SK-N-SH (cell line): ENCODE measurements around the gene SLAIN2. TPM values are rescaled to one million over a fixed set of nuclear protein-coding genes. Genes with fewer than 3 reads are reported as not detected.

Source experiments
- CTCF ChIA-PET: fragments of 300-600, 350-600 bp; formaldehyde crosslinking; extraction: SDS; loops from one replicate; lab custom pipeline; 2021; lab: Yijun Ruan, JAX
- POLR2A ChIA-PET: fragments of 350-600 bp; sonication (Branson Sonifier 250); formaldehyde crosslinking; extraction: SDS; loops from one replicate; lab custom pipeline; 2020; ENCODE audit warnings: antibody characterized with exemption, inconsistent platforms; lab: Yijun Ruan, JAX
- DNase-seq: peaks from one replicate; pipeline ENCODE4 v3.0.0; 2012
- H2AFZ ChIP-seq: fragments of 200-600 bp; sonication (generic); 2 replicates; pipeline ENCODE4 v1.8.1; 2016; ENCODE audit warnings: antibody characterized with exemption, mild to moderate bottlenecking, low read depth
- H3F3A ChIP-seq: fragments of 200-600 bp; sonication (generic); replicated peaks from 2 replicates; pipeline ENCODE3; 2016; ENCODE audit warnings: antibody characterized with exemption, mild to moderate bottlenecking; ENCODE audit not compliant: insufficient read depth
- H3K27ac ChIP-seq, 2 experiments: fragments of 200-500 bp in 1 of 2; fragments of 200-600 bp in 1 of 2; sonication (Bioruptor generic) in 1 of 2; sonication (generic), shearing (Covaris generic) in 1 of 2; 2 replicates each; pipeline versions ENCODE4 v1.5.1 to v1.6.1; 2014 to 2016; ENCODE audit warnings: low read depth in 2 of 2, inconsistent platforms in 1 of 2, low read length in 1 of 2, mild to moderate bottlenecking in 1 of 2, mixed read lengths in 1 of 2
- H3K27me3 ChIP-seq: fragments of 200-600 bp; sonication (generic), shearing (Covaris generic); 2 replicates; pipeline ENCODE4 v1.6.1; 2016; ENCODE audit warnings: mixed run types; ENCODE audit not compliant: insufficient read depth
- H3K36me3 ChIP-seq, 2 experiments: fragments of 200-500 bp in 1 of 2; fragments of 200-600 bp in 1 of 2; sonication (Bioruptor generic) in 1 of 2; sonication (generic) in 1 of 2; replicated peaks in 1 of 2; 2 replicates each; pipeline versions ENCODE3 to v1.5.1; 2014 to 2016; ENCODE audit warnings: low read length in 1 of 2, mild to moderate bottlenecking in 1 of 2; ENCODE audit not compliant: insufficient read depth in 2 of 2, control insufficient read depth in 1 of 2
- H3K4me1 ChIP-seq, 2 experiments: fragments of 200-500 bp in 1 of 2; fragments of 200-600 bp in 1 of 2; sonication (Bioruptor generic) in 1 of 2; sonication (generic), shearing (Covaris generic) in 1 of 2; 2 replicates each; pipeline versions ENCODE4 v1.5.1 to v1.6.1; 2014 to 2016; ENCODE audit warnings: low read depth in 1 of 2, low read length in 1 of 2, mixed run types in 1 of 2; ENCODE audit not compliant: insufficient read depth in 2 of 2, control insufficient read depth in 1 of 2
- H3K4me2 ChIP-seq: fragments of 200-600 bp; sonication (generic), shearing (Covaris generic); 2 replicates; pipeline ENCODE4 v1.6.1; 2017; ENCODE audit warnings: mixed run types
- H3K4me3 ChIP-seq, 2 experiments: fragments of 200-500 bp in 1 of 2; fragments of 200-600 bp in 1 of 2; sonication (Bioruptor generic) in 1 of 2; sonication (generic), shearing (Covaris generic) in 1 of 2; 2 replicates each; pipeline versions ENCODE4 v1.5.1 to v1.8.1; 2014 to 2016; ENCODE audit warnings: low read depth in 2 of 2, inconsistent platforms in 1 of 2, low read length in 1 of 2, mild to moderate bottlenecking in 1 of 2, mixed read lengths in 1 of 2, moderate library complexity in 1 of 2
- H3K79me2 ChIP-seq: fragments of 200-600 bp; sonication (generic); 2 replicates; pipeline ENCODE4 v1.8.1; 2017; ENCODE audit warnings: mild to moderate bottlenecking; ENCODE audit not compliant: insufficient read depth
- H3K9ac ChIP-seq: fragments of 200-600 bp; sonication (generic); 2 replicates; pipeline ENCODE4 v1.6.1; 2017; ENCODE audit warnings: mixed run types
- H3K9me2 ChIP-seq: fragments of 200-600 bp; sonication (generic); 2 replicates; pipeline ENCODE4 v1.6.1; 2017; ENCODE audit warnings: mixed run types
- H3K9me3 ChIP-seq: fragments of 200-600 bp; sonication (generic); 2 replicates; pipeline ENCODE4 v1.6.1; 2017; ENCODE audit warnings: mixed run types, mild to moderate bottlenecking, moderate library complexity
- H4K20me1 ChIP-seq: fragments of 200-600 bp; sonication (generic); 2 replicates; pipeline ENCODE4 v1.6.1; 2017; ENCODE audit warnings: mild to moderate bottlenecking, mixed run types; ENCODE audit not compliant: insufficient read depth
- CTCF ChIP-seq: fragments of 200-600 bp; sonication (generic); IDR thresholded peaks from 2 replicates; pipeline ENCODE4 v1.6.1; 2017; ENCODE audit warnings: antibody characterized with exemption, mild to moderate bottlenecking, moderate library complexity
- FOSL2 ChIP-seq: IDR thresholded peaks from 2 replicates; pipeline ENCODE4 v1.4.0; 2012; ENCODE audit warnings: low read depth, mild to moderate bottlenecking, moderate library complexity, borderline replicate concordance
- JUND ChIP-seq: IDR thresholded peaks from 2 replicates; pipeline ENCODE4 v1.4.0; 2012
- MEF2A ChIP-seq: IDR thresholded peaks from 2 replicates; pipeline ENCODE4 v1.4.0; 2012; ENCODE audit warnings: low read depth, borderline replicate concordance
- MXI1 ChIP-seq: IDR thresholded peaks from 2 replicates; pipeline ENCODE4 v1.6.1; 2012; ENCODE audit warnings: mild to moderate bottlenecking, low read depth, low read length, improper control_type of control experiment
- NFIC ChIP-seq: IDR thresholded peaks from 2 replicates; pipeline ENCODE4 v1.4.0; 2012; ENCODE audit warnings: borderline replicate concordance
- PBX3 ChIP-seq: IDR thresholded peaks from 2 replicates; pipeline ENCODE4; 2012
- RAD21 ChIP-seq: IDR thresholded peaks from 2 replicates; pipeline ENCODE4 v1.6.1; 2012; ENCODE audit warnings: mild to moderate bottlenecking, low read length
- REST ChIP-seq: IDR thresholded peaks from 2 replicates; pipeline ENCODE4 v1.6.1; 2012; ENCODE audit warnings: mild to moderate bottlenecking, low read depth, low read length, moderate library complexity
- RXRA ChIP-seq: IDR thresholded peaks from 2 replicates; pipeline ENCODE4 v1.4.0; 2012; ENCODE audit warnings: low read depth, mild to moderate bottlenecking, borderline replicate concordance
- SMC3 ChIP-seq: IDR thresholded peaks from 2 replicates; pipeline ENCODE4 v1.6.1; 2012; ENCODE audit warnings: low read depth, low read length, improper control_type of control experiment
- TCF12 ChIP-seq: IDR thresholded peaks from 2 replicates; pipeline ENCODE4 v1.4.0; 2012
- TEAD4 ChIP-seq: IDR thresholded peaks from 2 replicates; pipeline ENCODE4 v1.4.0; 2012; ENCODE audit warnings: mild to moderate bottlenecking, borderline replicate concordance; ENCODE audit not compliant: insufficient read depth
- USF2 ChIP-seq: fragments of 150-350 bp; IDR thresholded peaks from 2 replicates; pipeline ENCODE4 v1.6.1; 2017; ENCODE audit warnings: antibody characterized with exemption, low read length, low read depth, borderline replicate concordance
- WGBS: methylation state at CpG from one replicate; pipeline ENCODE4 v1.1.6; 2017; ENCODE audit warnings: low lambda C conversion rate; 5-methylcytosine and 5-hydroxymethylcytosine counted together
- polyA plus RNA-seq, 3 experiments: library from polyadenylated mRNA; depleted of rRNA; stranded (reverse); fragments of >200 nt; gene quantifications; 2 replicates each; pipeline ENCODE4 v1.2.3, GENCODE V29; 2012

Gene SLAIN2
- polyA plus RNA-seq, 1 of the 3 experiments (the other 2 are of a cell fraction), result 17.0 TPM

- Histone ChIP-seq H3K27me3 (no peaks in the 10 kb centered on the region), H3K4me2 (no peak overlapping the region), H3F3A (peaks cover 23% of the 10 kb centered on the region), H2AFZ (no peak overlapping the region), H4K20me1 (peaks cover 50% of the 10 kb centered on the region), H3K4me1 (peaks cover 10 to 14% of the 10 kb centered on the region in 2 experiments; a peak in 3 of 4 replicates), H3K27ac (no peak overlapping the region), H3K36me3 (peaks cover 0 to 9% of the 10 kb centered on the region in 2 experiments), H3K9me2 (no peaks in the 10 kb centered on the region), H3K4me3 (no peak overlapping the region), H3K9ac (no peak overlapping the region), H3K9me3 (no peaks in the 10 kb centered on the region), H3K79me2 (peaks cover 74% of the 10 kb centered on the region)
- no peak for DNase-seq
- CTCF ChIA-PET, result interaction anchor here (0.8 to 0.9 kb wide), 2 partner anchors 9 to 15 kb away, joined by 3 read pairs; no protein-coding TSS in a partner anchor
- 31% methylated on average over 1 of the region's 1 CpG for WGBS
- POLR2A ChIA-PET, result no interaction called here
- no peak for TF ChIP-seq TCF12
- no peak for TF ChIP-seq NFIC
- TF ChIP-seq JUND, result no peak
- TF ChIP-seq PBX3, result no peak
- TF ChIP-seq CTCF, result no peak
- TF ChIP-seq RAD21, result no peak
- no peak for TF ChIP-seq FOSL2
- no peak for TF ChIP-seq SMC3
- TF ChIP-seq MXI1, result no peak
- no peak for TF ChIP-seq TEAD4
- TF ChIP-seq MEF2A, result no peak
- no peak for TF ChIP-seq USF2
- TF ChIP-seq RXRA, result no peak
- no peak for TF ChIP-seq REST
Measured at GRCh38 chr4:48372272-48372671, 30.9 kb downstream of the SLAIN2 start.
